Astrocyte (in vitro differentiated cells and primary cell): Measurements from ENCODE around the gene VGLL4. TPM values are rescaled to one million over a fixed set of nuclear protein-coding genes. Genes with fewer than 3 reads are reported as not detected.
"Not testable (repeated sequence)": the region's sequence is repeated elsewhere in the genome, so short reads cannot be mapped to it uniquely, and the experiment has no call there.

ENCODE experiments used
- DNase-seq: peaks from one replicate; pipeline ENCODE4 v3.0.0-alpha.2; 2010; ENCODE audit warnings: low read depth
- FAIRE-seq: peaks from 2 replicates; lab custom pipeline; 2011; peaks lifted over from hg19 to GRCh38; lab: Jason Lieb, UNC
- H2AFZ ChIP-seq: 2 replicates; pipeline ENCODE4 v1.6.0; 2012; ENCODE audit warnings: low read depth, low read length, inconsistent platforms
- H3K27ac ChIP-seq: 2 replicates; pipeline ENCODE4 v1.5.1; 2011; ENCODE audit warnings: low read depth, low read length, inconsistent platforms
- H3K27me3 ChIP-seq: 2 replicates; pipeline ENCODE4 v1.6.0; 2011; ENCODE audit warnings: low read length, inconsistent platforms; ENCODE audit not compliant: insufficient read depth
- H3K36me3 ChIP-seq: 2 replicates; pipeline ENCODE4 v1.5.1; 2011; ENCODE audit warnings: low read length, inconsistent platforms; ENCODE audit not compliant: insufficient read depth
- H3K4me1 ChIP-seq: 2 replicates; pipeline ENCODE4 v1.5.1; 2011; ENCODE audit warnings: low read length, inconsistent platforms; ENCODE audit not compliant: insufficient read depth
- H3K4me2 ChIP-seq: 2 replicates; pipeline ENCODE4 v1.6.0; 2012; ENCODE audit warnings: low read length, inconsistent platforms
- H3K4me3 ChIP-seq: 2 replicates; pipeline ENCODE4 v1.5.1; 2011; ENCODE audit warnings: low read depth, mild to moderate bottlenecking, low read length, inconsistent platforms; ENCODE audit not compliant: insufficient read depth
- H3K79me2 ChIP-seq: 2 replicates; pipeline ENCODE4 v1.6.0; 2012; ENCODE audit warnings: mild to moderate bottlenecking, low read length, inconsistent platforms; ENCODE audit not compliant: insufficient read depth
- H3K9ac ChIP-seq: 2 replicates; pipeline ENCODE4 v1.6.0; 2012; ENCODE audit warnings: mild to moderate bottlenecking, low read length, inconsistent platforms
- H3K9me3 ChIP-seq: 2 replicates; pipeline ENCODE4 v1.5.1; 2012; ENCODE audit warnings: low read depth, mild to moderate bottlenecking, low read length, inconsistent platforms; ENCODE audit not compliant: insufficient read depth
- H4K20me1 ChIP-seq: 2 replicates; pipeline ENCODE4 v1.6.0; 2012; ENCODE audit warnings: low read length, inconsistent platforms; ENCODE audit not compliant: insufficient read depth
- H3K27ac Mint-ChIP-seq: one replicate; pipeline ENCODE4 v1.8.0; 2021; ENCODE audit warnings: mild to moderate bottlenecking, mixed read lengths; ENCODE audit not compliant: unreplicated experiment
- H3K27me3 Mint-ChIP-seq: one replicate; pipeline ENCODE4 v1.8.0; 2021; ENCODE audit warnings: low read depth, mixed read lengths; ENCODE audit not compliant: unreplicated experiment
- H3K36me3 Mint-ChIP-seq: one replicate; pipeline ENCODE4 v1.8.0; 2021; ENCODE audit warnings: low read depth, mixed read lengths; ENCODE audit not compliant: unreplicated experiment
- H3K4me1 Mint-ChIP-seq: one replicate; pipeline ENCODE4 v1.8.0; 2021; ENCODE audit warnings: low read depth, mixed read lengths; ENCODE audit not compliant: unreplicated experiment
- H3K4me3 Mint-ChIP-seq: one replicate; pipeline ENCODE4 v1.8.0; 2021; ENCODE audit warnings: mild to moderate bottlenecking, moderate library complexity, mixed read lengths; ENCODE audit not compliant: unreplicated experiment
- H3K9me3 Mint-ChIP-seq: one replicate; pipeline ENCODE4 v1.8.0; 2021; ENCODE audit warnings: mild to moderate bottlenecking, mixed read lengths; ENCODE audit not compliant: unreplicated experiment
- CTCF ChIP-seq: IDR thresholded peaks from 2 replicates; pipeline ENCODE4 v1.5.1; 2011; ENCODE audit warnings: low read depth, mild to moderate bottlenecking, inconsistent platforms, low read length, moderate library complexity; ENCODE audit not compliant: insufficient read depth
- EZH2 ChIP-seq: IDR thresholded peaks from 2 replicates; pipeline ENCODE4 v1.6.1; 2012; ENCODE audit warnings: mild to moderate bottlenecking, low read length, inconsistent platforms; ENCODE audit not compliant: insufficient read depth
- total RNA-seq: library from RNA; stranded (reverse); gene quantifications from 2 replicates; pipeline ENCODE4 v1.2.1, GENCODE V29; 2021

VGLL4 gene
- total RNA-seq, 1 donor from 2014 or later: 70.3 TPM

GRCh38 chr3:11511606-11512005 lies 132.1 kb downstream of the VGLL4 start:
- not testable (repeated sequence) for H3K27me3 ChIP-seq, H3K27me3 Mint-ChIP-seq, H4K20me1 ChIP-seq, H3K4me2 ChIP-seq, H3K4me3 Mint-ChIP-seq, H3K36me3 Mint-ChIP-seq, H2AFZ ChIP-seq, H3K79me2 ChIP-seq, FAIRE-seq, H3K9me3 ChIP-seq, H3K9me3 Mint-ChIP-seq, H3K4me3 ChIP-seq, DNase-seq, H3K27ac Mint-ChIP-seq, H3K9ac ChIP-seq, H3K36me3 ChIP-seq, H3K27ac ChIP-seq
- peaks cover 44% of the 10 kb centered on the region for H3K4me1 ChIP-seq
- H3K4me1 Mint-ChIP-seq: peaks cover 53% of the 10 kb centered on the region

GRCh38 chr3:11510356-11510755 lies 133.4 kb downstream of the VGLL4 start:
- H2AFZ ChIP-seq: no peak overlapping the region
- H3K27ac Mint-ChIP-seq: peak overlapping the region; percentile 83
- TF ChIP-seq EZH2 (no peak), CTCF (no peak)
- peak overlapping the region; percentile 36 for H3K4me3 Mint-ChIP-seq
- H3K79me2 ChIP-seq: no peaks in the 10 kb centered on the region
- H3K9ac ChIP-seq: peak overlapping the region; percentile 64
- peaks cover 48% of the 10 kb centered on the region for H3K4me1 Mint-ChIP-seq
- H3K36me3 ChIP-seq: no peaks in the 10 kb centered on the region
- no peaks in the 10 kb centered on the region for H3K9me3 ChIP-seq
- H3K36me3 Mint-ChIP-seq: peaks cover 5% of the 10 kb centered on the region
- H3K4me3 ChIP-seq: peak overlapping the region; percentile 6
- peak overlapping the region; percentile 87 for H3K27ac ChIP-seq
- H3K9me3 Mint-ChIP-seq: peaks cover 4% of the 10 kb centered on the region
- H3K4me2 ChIP-seq: peak overlapping the region; percentile 77
- FAIRE-seq (no peak), DNase-seq (no peak)
- no peaks in the 10 kb centered on the region for H3K27me3 ChIP-seq
- H4K20me1 ChIP-seq: no peaks in the 10 kb centered on the region
- H3K4me1 ChIP-seq: peaks cover 44% of the 10 kb centered on the region
- H3K27me3 Mint-ChIP-seq: no peaks in the 10 kb centered on the region

- Histone ChIP-seq H2AFZ (no peak overlapping the region), H3K27ac (peak overlapping the region; percentile 87), H3K4me2 (peak overlapping the region; percentile 77), H3K9me3 (no peaks in the 10 kb centered on the region), H3K79me2 (no peaks in the 10 kb centered on the region), H3K4me1 (peaks cover 43% of the 10 kb centered on the region), H4K20me1 (no peaks in the 10 kb centered on the region), H3K36me3 (no peaks in the 10 kb centered on the region), H3K27me3 (no peaks in the 10 kb centered on the region), H3K9ac (peak overlapping the region; percentile 64), H3K4me3 (peak overlapping the region; percentile 6)
- Mint-ChIP-seq H3K27me3 (no peaks in the 10 kb centered on the region), H3K27ac (peak overlapping the region; percentile 83), H3K36me3 (peaks cover 5% of the 10 kb centered on the region), H3K4me1 (peaks cover 45% of the 10 kb centered on the region), H3K4me3 (peak overlapping the region; percentile 36), H3K9me3 (peaks cover 4% of the 10 kb centered on the region)
- no peak for FAIRE-seq
- DNase-seq: no peak
- no peak for TF ChIP-seq EZH2
- no peak for TF ChIP-seq CTCF
Measured at GRCh38 chr3:11510001-11510340, 133.7 kb downstream of the VGLL4 start.
